Peyer's patch (tissue), 4 donors: ENCODE data around the gene KIAA2012.

Experiments
- CTCF ChIP-seq, 6 experiments: fragments of 450-650 bp in 4 of 6; fragments of 200-600 bp in 2 of 6; sonication (generic) in 1 of 6; IDR thresholded peaks; one replicate each; pipeline ENCODE4 v1.5.1; 2017 to 2019; ENCODE audit warnings: antibody characterized with exemption in 6 of 6, mild to moderate bottlenecking in 3 of 6, moderate library complexity in 1 of 6
- POLR2A ChIP-seq, 2 donors: fragments of 450-650 bp; IDR thresholded peaks; one replicate each; pipeline ENCODE4 v1.5.1; 2017; ENCODE audit warnings: antibody characterized with exemption in 2 of 2, mild to moderate bottlenecking in 2 of 2, moderate library complexity in 2 of 2

GRCh38 chr2:202147775-202148174, 74.7 kb downstream of the KIAA2012 start:
- TF ChIP-seq CTCF (IDR thresholded peaks at IDR 0.05) (no peak), POLR2A (IDR thresholded peaks at IDR 0.05) (no peak)
